Measurements from ENCODE around the gene MLKL.

DNA sequence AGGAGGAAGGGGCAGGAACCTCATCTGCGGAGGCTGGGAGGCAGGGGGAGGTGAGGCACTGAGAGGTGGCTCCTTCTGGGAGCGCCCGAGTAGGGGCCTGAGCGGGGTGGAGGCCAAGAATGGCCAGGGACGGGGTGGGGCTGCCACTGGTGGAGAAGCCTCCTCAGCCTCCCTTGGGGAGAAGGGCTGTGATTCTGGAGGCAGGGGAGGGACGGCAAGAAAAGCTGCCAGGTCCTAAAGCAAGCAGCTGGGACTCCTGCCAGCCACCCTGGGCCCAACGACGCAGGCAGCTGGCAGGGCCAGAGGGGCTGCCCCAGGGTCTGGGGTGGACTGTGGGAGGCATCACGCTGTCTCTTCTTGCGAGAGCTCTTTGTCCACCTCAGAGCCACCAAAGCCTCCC is 12.7 kb upstream of the MLKL start:
- TF ChIP-seq SUZ12 (IDR thresholded peaks at IDR 0.05; ENCODE audit: extremely low read depth, insufficient read depth, insufficient read length) (no peak), ZNF274 (IDR thresholded peaks at IDR 0.05; ENCODE audit: low read depth, low read length) (no peak), YY1 (IDR thresholded peaks at IDR 0.05; ENCODE audit: insufficient read depth, insufficient read length) (no peak)
